Tibial nerve (tissue), 4 donors: ENCODE results near the gene PKP1. TPM values are rescaled to one million over a fixed set of nuclear protein-coding genes. Genes with fewer than 3 reads are reported as not detected.

Source experiments
- DNase-seq, 2 donors: peaks; one replicate each; pipeline ENCODE4 v3.0.0-alpha.2; 2019; ENCODE audit warnings: low spot score in 2 of 2
- H3K27ac ChIP-seq, 4 donors: fragments of 200-600 bp; sonication (generic) in 3 of 4; one replicate each; pipeline ENCODE4 v1.5.1; 2017 to 2019; ENCODE audit warnings: mild to moderate bottlenecking in 1 of 4
- H3K27me3 ChIP-seq, 2 donors: fragments of 200-600 bp; sonication (generic) in 1 of 2; one replicate each; pipeline versions ENCODE4 v1.5.1 to v1.6.0; 2017 to 2019
- H3K36me3 ChIP-seq, 3 donors: fragments of 200-600 bp; sonication (generic); one replicate each; pipeline ENCODE4 v1.5.1; 2018 to 2019
- H3K4me1 ChIP-seq, 4 donors: fragments of 200-600 bp; sonication (generic) in 3 of 4; one replicate each; pipeline ENCODE4 v1.5.1; 2017 to 2019
- H3K4me3 ChIP-seq, 4 donors: fragments of 200-600 bp; sonication (generic) in 3 of 4; one replicate each; pipeline ENCODE4 v1.5.1; 2017 to 2019; ENCODE audit warnings: mild to moderate bottlenecking in 1 of 4, moderate library complexity in 1 of 4
- H3K9me3 ChIP-seq, 4 donors: fragments of 200-600 bp; sonication (generic) in 3 of 4; one replicate each; pipeline ENCODE4 v1.5.1; 2017 to 2019
- EP300 ChIP-seq, 2 donors: sonication (generic); formaldehyde crosslinking; IDR thresholded peaks; one replicate each; pipeline ENCODE4 v1.6.1; 2017; ENCODE audit warnings: antibody characterized with exemption in 2 of 2, mild to moderate bottlenecking in 1 of 2
- POLR2A ChIP-seq, 2 donors: fragments of 450-650 bp; IDR thresholded peaks; one replicate each; pipeline ENCODE4 v1.6.1; 2017; ENCODE audit warnings: antibody characterized with exemption in 2 of 2, mild to moderate bottlenecking in 2 of 2, moderate library complexity in 2 of 2
- WGBS, 2 donors: methylation state at CpG; one replicate each; pipeline ENCODE4 v1.1.5; 2018; 5-methylcytosine and 5-hydroxymethylcytosine counted together
- total RNA-seq, 4 donors: library from RNA; depleted of rRNA; stranded (reverse); fragments of >200 nt; gene quantifications; one replicate each; pipeline ENCODE4 v1.1.0, GENCODE V29; 2016
- TF ChIP-seq, protein P1 (sequence below), 5 experiments: fragments of 200-600 bp in 3 of 5; fragments of 450-650 bp in 2 of 5; sonication (generic) in 3 of 5; IDR thresholded peaks; one replicate each; pipeline ENCODE4 v1.5.1; 2016 to 2019; ENCODE audit warnings: antibody characterized with exemption in 5 of 5, mild to moderate bottlenecking in 3 of 5, moderate library complexity in 2 of 5

The PKP1 gene
- total RNA-seq, 4 donors from 2014 or later, result 0.22 to 0.90 (median 0.39) TPM; not detected in 1

GRCh38 chr1:201295346-201295745, 12.0 kb downstream of the PKP1 start:
- Histone ChIP-seq H3K36me3 (no peaks in the 10 kb centered on the region), H3K4me3 (no peak overlapping the region), H3K9me3 (no peaks in the 10 kb centered on the region), H3K27me3 (peaks cover 0 to 7% of the 10 kb centered on the region in 2 donors), H3K27ac (no peak overlapping the region), H3K4me1 (no peaks in the 10 kb centered on the region)
- WGBS, 2 donors, result 65 to 66% methylated on average over 4 of the region's 4 CpGs
- TF ChIP-seq POLR2A (IDR thresholded peaks at IDR 0.05) (no peak), EP300 (IDR thresholded peaks at IDR 0.05) (no peak)
- TF ChIP-seq, protein P1, sequence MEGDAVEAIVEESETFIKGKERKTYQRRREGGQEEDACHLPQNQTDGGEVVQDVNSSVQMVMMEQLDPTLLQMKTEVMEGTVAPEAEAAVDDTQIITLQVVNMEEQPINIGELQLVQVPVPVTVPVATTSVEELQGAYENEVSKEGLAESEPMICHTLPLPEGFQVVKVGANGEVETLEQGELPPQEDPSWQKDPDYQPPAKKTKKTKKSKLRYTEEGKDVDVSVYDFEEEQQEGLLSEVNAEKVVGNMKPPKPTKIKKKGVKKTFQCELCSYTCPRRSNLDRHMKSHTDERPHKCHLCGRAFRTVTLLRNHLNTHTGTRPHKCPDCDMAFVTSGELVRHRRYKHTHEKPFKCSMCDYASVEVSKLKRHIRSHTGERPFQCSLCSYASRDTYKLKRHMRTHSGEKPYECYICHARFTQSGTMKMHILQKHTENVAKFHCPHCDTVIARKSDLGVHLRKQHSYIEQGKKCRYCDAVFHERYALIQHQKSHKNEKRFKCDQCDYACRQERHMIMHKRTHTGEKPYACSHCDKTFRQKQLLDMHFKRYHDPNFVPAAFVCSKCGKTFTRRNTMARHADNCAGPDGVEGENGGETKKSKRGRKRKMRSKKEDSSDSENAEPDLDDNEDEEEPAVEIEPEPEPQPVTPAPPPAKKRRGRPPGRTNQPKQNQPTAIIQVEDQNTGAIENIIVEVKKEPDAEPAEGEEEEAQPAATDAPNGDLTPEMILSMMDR (IDR thresholded peaks at IDR 0.05), result no peak
- no peak for DNase-seq

- DNase-seq, result no peak
- Histone ChIP-seq H3K4me1 (no peaks in the 10 kb centered on the region), H3K36me3 (no peaks in the 10 kb centered on the region), H3K27ac (no peak overlapping the region), H3K9me3 (no peaks in the 10 kb centered on the region), H3K4me3 (no peak overlapping the region), H3K27me3 (peaks cover 0 to 7% of the 10 kb centered on the region in 2 donors)
- 51 to 54% methylated on average over 3 of the region's 3 CpGs for WGBS, 2 donors
- TF ChIP-seq, protein P1 (IDR thresholded peaks at IDR 0.05), result no peak
- no peak for TF ChIP-seq EP300 (IDR thresholded peaks at IDR 0.05)
- no peak for TF ChIP-seq POLR2A (IDR thresholded peaks at IDR 0.05)
Observed at GRCh38 chr1:201295861-201296260, 12.6 kb downstream of the PKP1 start.

- H3K9me3 ChIP-seq, result no peaks in the 10 kb centered on the region
- no peaks in the 10 kb centered on the region for H3K4me1 ChIP-seq
- no peaks in the 10 kb centered on the region for H3K36me3 ChIP-seq
- WGBS, 2 donors, result 90 to 93% methylated on average over 4 of the region's 4 CpGs
- H3K27ac ChIP-seq, result no peak overlapping the region
- TF ChIP-seq EP300 (IDR thresholded peaks at IDR 0.05) (no peak), POLR2A (IDR thresholded peaks at IDR 0.05) (no peak)
- TF ChIP-seq, protein P1 (IDR thresholded peaks at IDR 0.05), result no peak
- DNase-seq, result no peak
- H3K4me3 ChIP-seq, result no peak overlapping the region
- H3K27me3 ChIP-seq, result peaks cover 0 to 7% of the 10 kb centered on the region in 2 donors
Observed at GRCh38 chr1:201296352-201296751, 13.0 kb downstream of the PKP1 start.

DNA sequence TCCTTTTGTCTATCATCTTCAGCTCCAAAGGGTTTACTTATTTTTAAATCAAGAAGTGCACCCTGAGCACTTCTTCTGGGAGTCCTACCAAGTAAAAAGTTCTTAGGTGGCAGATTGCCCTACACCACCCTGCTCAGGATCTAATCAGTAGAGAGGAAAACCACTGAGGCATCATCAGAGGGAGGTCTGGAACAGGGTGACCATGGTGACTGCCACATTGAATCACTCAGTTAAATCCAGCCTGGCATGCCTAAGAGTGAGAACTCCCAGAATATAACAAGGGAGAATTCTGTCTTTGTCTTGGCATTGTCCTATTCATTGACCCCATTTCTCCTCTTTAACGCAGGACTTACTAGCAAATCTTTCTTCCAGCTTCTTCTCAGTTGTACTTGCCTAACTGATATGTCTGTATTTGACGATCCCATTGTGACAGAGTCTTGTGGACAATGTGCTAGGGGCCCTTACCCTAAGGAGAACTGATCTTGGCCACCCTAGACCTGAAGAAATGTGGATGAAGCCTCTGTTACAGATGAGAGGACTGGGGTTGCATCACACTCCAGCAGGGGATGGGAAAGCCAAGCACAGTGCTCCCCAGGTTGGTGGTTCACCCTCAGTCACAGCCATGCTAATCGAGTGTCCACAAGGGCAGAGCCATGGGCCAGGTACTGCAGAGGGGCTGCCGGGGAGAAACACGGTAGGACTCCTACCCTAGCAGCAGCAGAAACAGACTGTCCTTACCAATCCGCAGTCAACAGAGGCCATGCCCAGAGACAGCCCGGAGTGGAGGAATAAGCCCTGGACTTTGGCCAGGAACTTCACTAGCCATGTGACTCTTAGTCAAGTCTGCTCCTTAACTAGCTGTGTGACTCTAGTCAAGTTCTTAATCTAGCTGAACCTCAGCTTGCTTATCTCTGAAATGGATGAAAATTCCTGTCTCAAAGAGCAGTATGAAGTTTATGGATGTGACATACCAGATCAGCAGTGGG, 15.4 kb downstream of the PKP1 start:
- TF ChIP-seq POLR2A (IDR thresholded peaks at IDR 0.05) (no peak), EP300 (IDR thresholded peaks at IDR 0.05) (no peak)
- TF ChIP-seq, protein P1 (IDR thresholded peaks at IDR 0.05), result no peak
- peaks cover 0 to 4% of the 10 kb centered on the region in 2 donors for H3K27me3 ChIP-seq
- H3K4me1 ChIP-seq, result no peaks in the 10 kb centered on the region
- H3K9me3 ChIP-seq, result no peaks in the 10 kb centered on the region
- no peak overlapping the region for H3K4me3 ChIP-seq
- DNase-seq, result no peak
- no peaks in the 10 kb centered on the region for H3K36me3 ChIP-seq
- WGBS, 2 donors, result 68 to 85% methylated on average over 4 to 7 of the region's 7 CpGs
- no peak overlapping the region for H3K27ac ChIP-seq

DNA sequence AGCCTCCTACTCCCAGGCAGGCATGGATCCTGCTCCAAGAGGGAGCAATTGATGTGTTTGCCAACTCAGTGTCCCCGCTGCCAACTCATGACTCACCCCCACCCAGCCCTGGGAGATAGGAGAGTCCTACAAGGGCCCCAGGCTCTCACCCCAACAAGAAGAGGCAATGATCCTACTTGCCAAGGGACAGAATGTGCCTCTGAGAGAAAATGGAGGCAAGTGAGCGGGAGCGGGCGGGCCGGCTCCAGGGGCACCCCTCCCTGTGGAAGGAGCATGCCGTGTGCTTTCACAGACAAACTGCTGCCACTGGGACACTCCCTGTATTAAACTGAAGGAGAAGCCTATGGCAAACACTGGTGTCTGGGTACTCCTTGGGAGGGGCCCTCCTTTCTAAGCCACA, 16.7 kb downstream of the PKP1 start:
- Histone ChIP-seq H3K4me3 (no peak overlapping the region), H3K9me3 (no peaks in the 10 kb centered on the region), H3K4me1 (no peaks in the 10 kb centered on the region), H3K27ac (no peak overlapping the region), H3K36me3 (no peaks in the 10 kb centered on the region), H3K27me3 (peaks cover 0 to 12% of the 10 kb centered on the region in 2 donors)
- TF ChIP-seq EP300 (IDR thresholded peaks at IDR 0.05) (no peak), POLR2A (IDR thresholded peaks at IDR 0.05) (no peak)
- TF ChIP-seq, protein P1 (IDR thresholded peaks at IDR 0.05), result no peak
- 81% methylated on average over 5 of the region's 6 CpGs for WGBS, 2 donors
- DNase-seq, result no peak
